Ammon's horn (tissue), 1 donor: ENCODE data around the gene SH3GL3.
A peak's percentile ranks its signal among the peaks of the same experiment; 100 is the strongest.

Experiments used
- DNase-seq: peaks from one replicate; pipeline ENCODE4 v3.0.0-alpha.2; 2016; ENCODE audit warnings: low spot score

The SH3GL3 gene

DNA sequence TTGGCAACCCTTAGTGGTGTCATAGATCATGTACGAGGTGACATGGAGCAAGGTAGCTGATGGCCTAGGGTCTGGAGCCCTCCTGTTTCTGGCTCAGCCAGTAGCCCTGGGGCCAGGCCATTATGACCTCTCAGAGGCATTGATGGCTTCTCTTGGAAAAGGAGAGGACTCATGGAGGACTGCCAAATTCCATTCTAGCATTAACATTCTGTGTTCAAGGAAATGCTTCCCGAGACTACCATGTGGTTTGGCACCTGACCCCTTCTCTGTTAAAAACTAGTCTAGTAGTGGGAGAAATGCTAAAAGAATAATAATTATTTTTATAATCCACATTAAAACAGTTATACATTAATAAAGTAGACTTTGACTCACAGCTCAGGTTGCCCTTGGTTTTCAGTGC, 166.6 kb downstream of the SH3GL3 start:
- DNase-seq, result peak; percentile 7

DNA sequence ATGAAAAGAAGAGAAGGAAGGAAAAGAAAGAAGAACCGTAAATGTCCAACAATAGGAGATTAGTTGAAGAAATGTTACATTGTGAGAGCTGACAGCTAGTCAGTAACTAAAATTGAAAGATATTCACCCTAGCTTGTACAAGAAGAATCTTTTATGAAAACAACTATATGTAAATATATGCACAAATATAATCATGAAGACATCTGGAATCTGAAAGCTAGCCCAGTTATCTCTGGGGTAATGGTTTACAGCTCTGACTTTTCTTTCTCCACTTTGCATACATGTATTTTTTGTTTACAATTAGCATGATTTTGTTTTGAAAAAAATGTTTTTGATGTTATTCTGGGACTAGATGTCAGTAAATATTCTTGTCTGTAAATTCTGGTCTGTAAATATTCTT, 169.7 kb downstream of the SH3GL3 start:
- DNase-seq, result no peak

DNA sequence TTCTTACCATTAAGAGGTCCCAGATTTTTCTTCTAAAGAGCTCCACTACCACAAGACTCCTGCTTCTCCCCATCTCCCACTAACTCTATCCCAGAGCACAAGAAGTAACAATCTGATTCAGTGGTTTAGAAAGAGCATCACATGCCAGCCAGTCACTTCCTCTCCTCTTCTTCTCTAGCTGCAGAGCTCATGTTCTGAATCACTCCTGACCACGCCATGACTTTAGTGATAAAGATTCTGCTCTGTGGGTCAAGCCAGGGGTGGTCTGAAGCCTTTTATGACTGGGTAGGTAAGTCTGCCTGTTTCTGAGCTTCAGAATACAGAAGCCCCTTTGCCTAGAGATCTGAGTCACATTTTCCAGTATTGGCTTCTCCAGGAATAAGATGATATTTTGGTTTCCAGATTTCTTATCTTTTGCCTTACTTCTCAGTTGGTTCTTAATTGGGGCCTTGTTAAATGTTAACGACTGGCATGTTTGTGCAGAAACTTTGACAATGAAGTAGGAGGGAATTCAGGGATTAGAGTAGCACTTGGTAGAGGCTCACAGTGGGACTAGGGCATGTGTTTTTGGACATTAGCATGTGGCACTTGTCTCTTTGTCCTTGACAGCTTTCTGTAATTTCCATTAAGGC, 179.1 kb downstream of the SH3GL3 start:
- DNase-seq, result no peak

DNA sequence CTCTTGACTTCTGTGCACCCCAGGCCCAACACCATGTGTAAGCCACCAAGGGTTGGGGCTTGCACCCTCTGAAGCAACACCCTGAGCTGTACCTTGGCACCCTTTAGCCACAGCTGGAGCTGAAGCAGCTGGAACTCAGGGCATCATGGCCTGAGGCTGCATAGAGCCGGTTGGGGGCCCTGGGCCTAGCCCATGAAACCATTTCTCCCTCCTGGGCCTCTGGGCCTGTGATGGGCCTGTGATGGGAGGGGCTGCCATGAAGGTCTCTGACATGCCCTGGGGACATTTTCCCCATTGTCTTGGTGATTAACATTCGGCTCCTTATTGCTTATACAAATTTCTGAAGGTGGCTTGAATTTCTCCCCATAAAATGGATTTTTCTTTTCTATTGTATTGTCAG, 184.4 kb downstream of the SH3GL3 start:
- no peak for DNase-seq

DNA sequence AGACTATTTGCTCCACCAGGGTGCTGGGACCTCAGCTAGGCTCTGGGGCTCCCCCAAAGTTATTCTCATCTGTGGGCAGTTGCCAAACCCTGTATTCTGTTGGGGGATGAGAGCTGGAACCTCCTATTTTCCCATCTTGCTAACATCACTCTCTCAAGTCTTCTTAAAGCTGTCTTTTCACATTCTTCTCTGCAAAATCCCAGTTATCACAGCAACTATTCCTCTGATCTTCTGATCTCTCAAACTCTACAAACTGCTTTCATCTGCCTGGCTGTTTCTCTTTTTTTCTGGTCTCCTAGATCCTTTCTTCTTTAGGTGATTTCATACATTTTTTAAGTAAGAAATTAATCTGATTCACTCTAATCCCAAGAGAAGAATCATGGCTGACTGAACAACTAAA, 196.1 kb downstream of the SH3GL3 start:
- DNase-seq, result no peak

DNA sequence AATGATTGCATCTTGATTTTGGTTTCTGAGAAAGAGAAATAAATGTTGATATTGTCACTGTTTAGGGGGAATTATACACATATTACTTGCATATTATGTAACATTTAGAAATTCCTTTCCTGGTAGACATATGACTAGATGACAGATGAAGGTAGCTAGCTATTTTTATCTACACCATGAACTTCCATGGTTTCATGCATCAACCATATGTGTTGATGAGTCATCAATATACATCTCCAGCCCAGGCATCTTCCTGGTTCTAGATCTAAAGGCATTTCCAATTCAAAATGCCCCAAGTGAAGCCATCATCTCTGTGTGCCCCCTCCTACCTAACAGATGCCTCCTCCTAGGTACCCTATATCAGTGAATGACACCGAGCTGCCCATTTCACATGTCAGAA, 197.3 kb downstream of the SH3GL3 start:
- DNase-seq, result no peak

DNA sequence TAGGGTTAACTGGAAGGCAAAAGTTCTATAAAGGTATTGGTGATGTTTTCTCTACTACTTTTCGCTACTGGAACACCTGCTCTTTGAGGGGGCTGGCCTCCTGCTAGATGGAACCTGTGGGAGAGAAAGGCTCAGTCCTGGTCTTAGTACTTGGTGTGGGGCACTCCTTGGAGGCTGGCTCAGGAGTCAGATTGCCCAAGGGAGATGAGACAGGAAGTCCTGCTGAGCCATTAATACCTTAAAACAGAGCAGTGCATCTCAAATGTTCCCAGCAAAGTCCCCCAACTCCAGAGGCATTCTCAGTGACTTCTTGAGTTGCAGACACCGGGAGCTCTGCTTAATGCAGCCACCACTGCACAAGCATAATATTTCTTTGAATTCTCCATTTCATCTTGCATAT, 203.7 kb downstream of the SH3GL3 start:
- DNase-seq, result no peak

DNA sequence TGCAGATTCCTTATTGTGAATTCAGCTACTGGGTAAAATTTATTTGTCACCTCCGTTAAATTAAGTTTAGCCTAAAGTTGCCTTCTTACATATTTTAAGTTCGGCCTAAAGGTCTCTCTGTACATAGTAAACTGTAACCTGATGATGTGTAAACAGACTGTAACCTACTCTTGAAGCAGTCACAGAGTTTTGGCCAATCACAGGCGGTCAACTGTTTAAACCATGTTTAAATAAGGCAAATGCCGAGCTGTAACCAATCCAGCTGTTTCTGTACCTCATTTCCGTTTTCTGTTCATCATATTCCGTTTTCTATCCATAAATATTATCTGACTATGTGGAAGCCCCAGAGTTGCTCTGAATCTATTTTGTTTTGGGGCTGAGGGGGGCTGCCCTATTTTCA, 204.4 kb downstream of the SH3GL3 start:
- DNase-seq, result no peak

DNA sequence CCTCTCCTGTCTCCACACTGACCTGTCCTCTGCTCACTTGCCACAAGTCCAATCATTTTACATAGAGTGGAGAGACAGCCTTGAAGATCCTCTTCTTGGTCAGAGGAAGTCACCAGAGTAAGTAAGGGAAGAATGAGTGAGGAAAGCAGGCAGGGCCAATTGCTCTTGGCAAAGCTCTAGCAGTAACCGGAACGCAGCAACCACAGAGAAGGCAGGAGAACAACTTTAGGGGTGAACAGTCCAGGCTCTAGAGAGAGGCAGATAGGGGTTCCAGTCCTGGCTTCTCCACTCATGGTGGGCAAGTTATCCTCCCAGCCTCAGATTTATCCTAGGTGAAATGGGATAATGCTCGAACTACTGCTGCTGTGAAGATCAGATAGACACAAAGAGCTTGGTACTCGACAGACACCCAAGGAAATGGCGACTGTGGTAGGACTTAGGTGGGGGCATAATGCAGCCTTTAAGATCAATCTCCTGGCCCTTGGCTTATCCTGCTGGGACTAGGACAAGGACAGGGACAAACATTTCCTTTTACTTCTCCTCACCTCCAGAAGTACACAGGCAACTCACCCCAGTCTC, 205.6 kb downstream of the SH3GL3 start:
- DNase-seq, result no peak

DNA sequence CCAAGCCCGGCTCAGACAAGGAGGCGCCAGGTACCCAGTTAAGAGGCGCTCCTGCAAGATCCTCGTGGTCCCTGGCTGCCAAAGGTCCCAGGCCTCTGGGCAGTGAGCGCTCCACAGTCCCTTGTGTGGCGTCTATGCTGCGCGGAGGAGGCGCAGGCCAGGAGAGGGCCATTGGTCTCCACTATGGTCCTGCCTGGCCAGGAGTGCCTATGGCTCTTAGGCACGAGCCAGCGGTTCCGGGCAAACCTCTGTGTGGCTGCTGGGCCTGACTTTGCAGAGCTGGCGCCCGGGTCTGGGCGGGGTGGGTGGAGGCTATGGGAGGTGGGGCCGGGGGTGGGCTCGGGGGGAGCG, 206.1 kb downstream of the SH3GL3 start:
- no peak for DNase-seq

DNA sequence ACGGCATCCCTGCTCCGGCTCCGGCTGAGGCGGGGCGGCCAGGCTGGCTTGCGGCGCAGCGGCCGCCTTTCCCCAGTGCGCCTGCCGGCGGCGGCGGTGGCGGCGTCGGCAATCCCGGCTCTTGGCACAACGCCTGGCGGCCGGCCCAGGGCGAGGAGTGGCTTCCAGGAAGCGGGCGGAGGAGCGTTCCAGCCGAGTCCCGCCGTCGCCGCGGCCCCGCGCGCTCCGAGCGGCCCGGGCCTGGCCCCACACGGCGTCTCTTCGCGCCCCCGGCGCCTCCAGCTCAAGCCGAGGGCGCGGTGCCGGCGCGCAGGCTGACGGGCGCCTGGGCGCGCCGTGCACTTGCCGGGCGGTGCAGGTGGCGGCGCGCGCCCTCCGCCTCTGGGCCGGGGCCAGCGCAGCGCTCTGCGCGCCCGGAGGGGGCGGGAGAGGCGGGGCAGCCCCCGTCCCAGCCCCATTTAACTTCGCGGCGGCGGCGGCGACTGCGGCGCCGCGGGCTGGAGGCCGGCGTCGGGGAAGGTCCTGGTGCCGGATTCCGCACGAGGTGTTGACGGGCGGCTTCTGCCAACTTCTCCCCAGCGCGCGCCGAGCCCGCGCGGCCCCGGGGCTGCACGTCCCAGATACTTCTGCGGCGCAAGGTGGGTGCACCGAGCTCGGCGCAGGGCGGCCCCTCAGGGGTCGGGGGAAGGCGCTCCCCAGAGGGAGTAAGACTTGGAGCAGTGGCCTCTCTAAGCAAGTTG, 206.7 kb downstream of the SH3GL3 start, which contains the start of gene ADAMTSL3:
Gene ADAMTSL3, plus strand, starts transcription at position 485 of the 740 bp plus-strand sequence. CDS start 1,639 bp downstream, outside the sequence.
- peak; percentile 34 for DNase-seq

DNA sequence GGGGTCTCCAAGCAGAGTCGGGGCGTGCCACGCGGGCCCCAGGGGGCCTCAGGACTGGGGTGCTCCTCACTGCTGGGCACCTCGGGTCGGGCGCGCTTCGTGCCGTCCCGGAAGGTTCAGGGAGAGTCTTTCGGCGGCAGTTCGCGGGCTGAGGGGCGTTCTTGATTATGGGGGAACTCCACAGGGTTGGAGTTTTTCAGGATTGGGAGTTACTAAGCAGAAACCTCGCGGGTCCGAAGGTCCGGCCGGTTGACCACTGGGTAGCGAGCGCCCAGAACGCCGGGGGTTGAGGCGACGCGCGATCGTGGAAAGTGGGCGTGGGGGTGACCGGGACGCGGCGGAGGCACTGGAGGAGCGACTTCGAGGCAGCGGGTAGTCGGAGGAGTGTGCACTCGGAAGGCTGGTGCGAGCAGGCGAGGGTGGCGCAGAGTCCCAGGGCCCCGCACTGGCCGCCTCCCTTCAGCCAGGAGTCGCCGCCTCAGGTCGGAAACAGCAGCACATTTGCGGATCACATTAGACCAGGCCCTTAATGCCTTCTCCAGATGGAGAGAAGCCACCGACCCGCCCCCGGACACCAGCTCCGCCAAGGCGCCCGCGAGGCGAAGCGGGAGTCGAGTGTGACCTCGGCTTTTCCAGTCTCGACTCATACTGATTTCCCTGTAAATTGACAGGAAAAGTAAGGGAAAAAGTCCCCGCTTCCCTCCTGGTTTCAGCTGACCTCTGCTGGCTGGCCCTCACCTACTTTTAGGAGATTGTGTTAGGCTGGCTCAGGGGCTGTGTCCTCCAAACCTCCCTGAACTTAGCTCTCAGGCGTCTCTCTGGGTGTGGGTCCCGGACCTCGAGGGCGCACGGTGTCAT, 207.5 kb downstream of the SH3GL3 start:
- DNase-seq, result no peak

DNA sequence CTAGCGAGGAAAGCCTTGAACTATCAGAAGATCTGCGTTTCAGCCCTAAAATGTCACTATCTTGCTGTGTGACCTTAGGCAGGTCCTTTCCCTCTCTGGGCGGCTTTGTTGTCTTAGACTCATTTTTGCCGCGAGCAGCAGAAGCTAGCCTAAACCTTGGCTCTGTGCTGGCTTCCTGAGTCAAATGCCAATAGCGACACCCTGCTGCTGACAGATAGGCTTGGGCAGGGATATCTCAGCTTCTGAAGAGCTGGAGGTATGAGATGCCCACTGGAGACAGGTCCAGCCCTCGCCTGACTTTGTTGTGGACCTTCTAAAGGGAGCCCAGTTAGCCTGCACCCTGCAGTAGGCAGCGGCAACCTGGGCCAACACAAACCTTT, 208.1 kb downstream of the SH3GL3 start:
- DNase-seq, result no peak

DNA sequence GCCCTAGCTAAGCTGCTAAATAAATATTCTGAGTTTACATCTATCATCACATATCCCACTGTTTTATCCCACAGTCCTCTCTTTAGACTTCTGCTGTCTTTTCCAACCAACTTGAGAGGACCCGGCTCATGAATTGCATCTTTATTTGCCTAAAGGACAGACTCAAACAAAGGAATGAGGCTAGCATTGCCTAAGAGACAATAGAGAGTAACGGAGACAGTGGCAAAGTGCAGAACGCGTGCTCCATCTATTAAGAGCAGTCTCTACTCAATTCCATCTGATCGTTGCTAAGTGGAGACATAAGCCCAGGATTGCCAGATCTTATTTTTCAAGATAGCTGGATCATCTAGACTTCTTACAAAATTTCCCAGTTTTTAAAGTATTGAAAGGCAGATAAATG, 209.1 kb downstream of the SH3GL3 start:
- DNase-seq, result no peak

DNA sequence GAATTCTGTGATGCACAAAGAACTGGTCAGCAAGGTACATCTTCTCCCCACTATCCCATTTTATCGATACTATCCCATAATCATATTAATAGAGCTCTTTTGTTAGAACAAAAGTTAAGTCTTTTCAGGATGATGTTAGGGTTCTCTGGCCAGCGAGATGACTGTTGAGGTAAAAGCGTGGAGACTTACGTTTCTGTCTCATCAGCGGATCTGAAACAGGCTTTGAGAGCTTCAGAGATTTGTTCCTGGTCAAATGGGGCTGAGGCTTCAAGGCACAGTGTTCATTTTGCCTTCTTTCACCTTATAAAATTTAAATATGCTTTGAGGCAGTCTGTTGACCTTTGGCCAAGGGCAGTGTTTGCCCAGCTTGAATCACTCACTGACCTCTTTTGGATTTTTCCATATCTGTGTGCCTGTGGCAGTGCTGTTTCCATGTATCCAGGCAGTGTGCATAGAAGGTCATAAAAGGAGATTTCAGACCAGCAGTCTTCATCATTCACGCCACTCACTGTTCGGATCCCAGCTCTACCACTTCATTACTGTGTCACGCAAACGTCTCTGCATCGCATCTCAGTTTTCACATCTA, 209.9 kb downstream of the SH3GL3 start:
- no peak for DNase-seq

DNA sequence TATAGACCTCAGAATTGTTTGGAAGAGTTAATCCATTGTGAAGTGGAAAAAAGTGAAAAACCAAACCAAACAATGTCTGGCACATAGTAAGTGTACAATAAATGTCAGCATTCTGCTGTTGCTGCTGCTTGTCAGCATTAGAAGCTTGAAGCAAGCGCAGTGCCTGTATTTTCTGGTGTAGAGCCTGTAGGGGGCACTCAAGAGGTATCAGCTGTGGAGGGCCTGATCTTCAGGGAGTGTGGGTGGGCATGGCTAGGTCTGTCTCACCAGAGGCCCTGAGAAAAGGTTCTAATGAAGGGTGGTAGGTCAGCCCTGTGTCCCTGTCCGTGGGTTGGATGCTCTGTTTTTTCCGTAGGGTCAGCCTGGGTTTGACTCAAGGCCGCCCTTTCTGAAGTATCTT, 210.4 kb downstream of the SH3GL3 start:
- DNase-seq, result no peak

DNA sequence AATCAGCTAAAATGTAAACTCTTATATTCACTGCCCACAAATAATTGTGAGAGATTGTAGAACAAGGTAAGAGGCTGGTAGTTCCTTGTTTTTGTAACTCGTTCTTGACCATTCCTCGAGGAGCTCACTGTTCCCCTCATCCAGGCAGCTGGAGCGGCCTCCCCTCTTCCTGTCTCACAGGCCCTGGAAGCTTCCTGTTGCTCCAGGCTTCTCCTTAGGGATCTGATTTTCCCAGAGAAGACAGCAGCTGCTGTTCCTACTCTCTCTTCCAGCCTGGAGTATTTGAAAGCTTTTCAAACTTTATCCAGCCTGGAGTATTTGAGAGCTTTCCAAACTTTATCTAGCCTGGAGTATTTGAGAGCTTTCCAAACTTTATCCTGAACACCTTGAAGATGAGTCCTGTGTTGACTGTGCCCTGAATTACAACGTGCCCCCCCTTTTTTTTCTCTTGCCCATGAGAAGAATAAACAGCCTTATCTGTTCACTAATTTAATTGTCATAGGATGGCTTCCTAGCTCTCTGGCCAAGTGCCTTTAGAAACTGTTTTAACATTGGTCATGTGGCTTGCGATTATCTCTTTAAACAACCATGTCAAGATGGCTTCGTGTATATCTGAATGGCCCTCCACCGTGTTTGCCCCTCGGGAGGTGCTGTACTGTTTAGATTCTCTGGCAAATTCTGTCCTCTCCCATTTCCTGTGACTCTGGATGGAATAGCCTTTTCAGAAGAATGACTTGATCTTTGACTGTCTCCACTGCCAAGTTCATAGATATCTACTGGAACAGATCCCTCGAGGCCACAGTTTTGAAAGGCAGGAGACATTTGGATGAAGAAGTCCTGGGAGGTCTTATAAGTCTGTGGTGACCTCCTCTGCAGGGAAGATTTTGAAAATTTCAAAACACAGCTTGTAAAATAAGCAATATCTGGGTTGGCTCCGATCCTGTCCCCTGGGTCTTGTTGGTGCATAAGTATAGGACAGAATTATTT, 211.6 kb downstream of the SH3GL3 start:
- no peak for DNase-seq

DNA sequence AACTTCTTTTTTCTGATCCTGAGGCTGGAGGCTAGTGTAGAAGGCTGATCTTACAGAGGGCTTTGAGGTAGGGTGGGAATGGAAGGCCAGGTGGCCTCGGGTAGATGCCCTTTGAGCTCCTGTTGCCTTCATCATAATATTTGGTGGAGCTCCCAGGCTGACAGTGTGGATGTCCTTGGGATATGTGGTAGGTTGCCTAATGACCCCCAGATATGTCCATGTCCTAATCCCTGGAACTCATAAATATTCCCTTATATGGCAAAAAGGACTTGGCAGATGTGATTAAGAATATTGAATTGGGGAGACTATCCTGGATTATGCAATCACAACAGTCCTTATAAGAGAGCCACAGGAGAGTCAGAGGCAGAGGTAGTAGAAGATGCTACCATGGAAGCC, 212.3 kb downstream of the SH3GL3 start:
- no peak for DNase-seq

DNA sequence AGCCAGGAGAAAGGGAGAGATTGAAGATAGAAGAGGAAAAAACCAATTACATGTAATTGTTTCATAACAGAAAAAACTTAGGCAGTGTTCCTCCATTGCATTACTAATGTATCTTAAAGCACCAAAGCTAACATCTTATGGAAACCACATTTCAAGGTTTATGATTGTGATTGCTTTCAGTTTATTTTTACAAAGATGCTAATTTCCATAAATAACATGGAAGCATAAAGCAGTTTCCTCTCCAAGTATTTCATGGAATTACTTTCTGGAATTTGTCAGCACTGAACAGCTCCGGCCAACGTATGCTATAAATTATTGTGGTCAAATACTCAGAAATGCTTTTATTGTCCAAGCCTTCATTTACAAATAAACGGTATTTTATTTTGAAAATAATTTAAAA, 218.3 kb downstream of the SH3GL3 start:
- no peak for DNase-seq
